ENCODE measurements around the gene NRG3.
A peak's percentile ranks its signal among the peaks of the same experiment; 100 is the strongest.

The NRG3 gene

GRCh38 chr10:82149674-82150073, 274.7 kb downstream of the NRG3 start:
- no peak for TF ChIP-seq CTCF (IDR thresholded peaks at IDR 0.05; ENCODE audit: control extremely low read depth, extremely low read depth, low read depth, missing control alignments)
- no peak for DNase-seq (ENCODE audit: extremely low spot score)
- POLR2A ChIA-PET, result no interaction called here
- CTCF ChIA-PET, result interaction anchor here (2.1 kb wide), 1 partner anchor 13 kb away, joined by 8 read pairs; no protein-coding TSS in a partner anchor

- POLR2A ChIA-PET, result no interaction called here
- DNase-seq (ENCODE audit: extremely low spot score), result peak; percentile 7
- TF ChIP-seq CTCF (IDR thresholded peaks at IDR 0.05; ENCODE audit: control extremely low read depth, extremely low read depth, low read depth, missing control alignments), result peak; percentile 37
- CTCF ChIA-PET, result interaction anchor here (2.1 kb wide), 1 partner anchor 12 kb away, joined by 8 read pairs; no protein-coding TSS in a partner anchor
Measured at GRCh38 chr10:82150123-82150900, 275.3 kb downstream of the NRG3 start.

- DNase-seq (ENCODE audit: extremely low spot score), result no peak
- CTCF ChIA-PET, result no interaction called here
- POLR2A ChIA-PET, result no interaction called here
- no peak for TF ChIP-seq CTCF (IDR thresholded peaks at IDR 0.05; ENCODE audit: control extremely low read depth, extremely low read depth, low read depth, missing control alignments)
Measured at GRCh38 chr10:82160307-82160706, 285.3 kb downstream of the NRG3 start.

GRCh38 chr10:82161264-82161663, 286.3 kb downstream of the NRG3 start:
- TF ChIP-seq CTCF (IDR thresholded peaks at IDR 0.05; ENCODE audit: control extremely low read depth, extremely low read depth, low read depth, missing control alignments), result no peak
- ChIA-PET POLR2A (no interaction called here), CTCF (interaction anchor here (2.1 kb wide), 1 partner anchor 12 kb away, joined by 8 read pairs; no protein-coding TSS in a partner anchor)
- DNase-seq (ENCODE audit: extremely low spot score), result no peak

- CTCF ChIA-PET, result interaction anchor here (1.7 to 2.1 kb wide), 2 partner anchors 10 to 13 kb away, joined by 5 to 8 read pairs; no protein-coding TSS in a partner anchor
- POLR2A ChIA-PET, result no interaction called here
Measured at GRCh38 chr10:82162549-82163195, 287.7 kb downstream of the NRG3 start.

More at GRCh38 chr10:82162549-82163195, 287.7 kb downstream of the NRG3 start:
- DNase-seq (ENCODE audit: extremely low spot score), result no peak
- no peak for TF ChIP-seq CTCF (IDR thresholded peaks at IDR 0.05; ENCODE audit: control extremely low read depth, extremely low read depth, low read depth, missing control alignments)

Measured in GM10248 (cell line).